ENCODE results near the gene SLC25A13.

The SLC25A13 gene

DNA sequence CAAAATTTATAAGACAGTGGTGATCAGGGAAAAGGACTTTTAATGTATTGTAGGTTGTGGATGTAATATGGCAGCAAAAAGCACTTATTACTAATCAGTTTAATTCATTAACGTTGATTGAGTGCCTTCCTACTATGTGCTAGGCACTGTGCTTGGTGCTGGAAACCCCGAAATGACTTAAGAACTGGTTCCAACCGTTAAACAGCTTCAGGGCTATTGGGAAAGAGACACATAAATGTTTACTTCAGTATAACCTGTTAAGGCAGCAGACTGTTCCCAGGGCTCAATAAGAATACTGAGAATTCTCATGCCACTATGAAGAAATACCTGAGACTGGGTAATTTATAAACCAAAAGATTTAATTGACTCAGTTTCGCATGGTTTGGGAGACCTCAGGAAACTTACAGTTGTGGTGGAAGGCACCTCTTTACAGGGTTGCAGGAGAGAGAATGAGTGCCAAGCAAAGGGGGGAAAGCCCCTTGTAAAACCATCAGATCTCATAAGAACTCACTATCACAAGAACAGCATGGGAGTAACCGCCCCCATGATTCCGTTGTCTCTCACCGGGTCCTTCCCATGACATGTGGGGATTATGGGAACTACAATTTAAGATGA lies 1.1 kb upstream of the SLC25A13 start:
- in situ Hi-C loops (cut with HindIII; ENCODE audit: low sequenced_read_pairs), result no loop called here

DNA sequence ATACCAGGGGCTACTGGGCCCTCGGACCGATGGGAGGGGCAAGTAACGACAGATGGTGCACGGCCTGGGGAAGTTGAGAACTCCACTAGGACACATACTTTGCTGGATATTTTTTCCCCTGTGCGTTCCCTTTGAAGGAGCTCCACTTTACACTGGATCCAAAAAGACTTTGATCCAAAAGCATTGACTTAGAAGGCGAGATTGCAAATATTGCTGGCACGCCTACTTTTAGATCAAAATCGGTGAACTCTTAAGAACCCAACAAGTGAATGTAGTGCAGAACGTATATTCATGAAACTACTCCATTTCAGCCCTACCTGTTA lies 436 bp upstream of the SLC25A13 start:
- in situ Hi-C loops (cut with HindIII; ENCODE audit: low sequenced_read_pairs), result no loop called here

DNA sequence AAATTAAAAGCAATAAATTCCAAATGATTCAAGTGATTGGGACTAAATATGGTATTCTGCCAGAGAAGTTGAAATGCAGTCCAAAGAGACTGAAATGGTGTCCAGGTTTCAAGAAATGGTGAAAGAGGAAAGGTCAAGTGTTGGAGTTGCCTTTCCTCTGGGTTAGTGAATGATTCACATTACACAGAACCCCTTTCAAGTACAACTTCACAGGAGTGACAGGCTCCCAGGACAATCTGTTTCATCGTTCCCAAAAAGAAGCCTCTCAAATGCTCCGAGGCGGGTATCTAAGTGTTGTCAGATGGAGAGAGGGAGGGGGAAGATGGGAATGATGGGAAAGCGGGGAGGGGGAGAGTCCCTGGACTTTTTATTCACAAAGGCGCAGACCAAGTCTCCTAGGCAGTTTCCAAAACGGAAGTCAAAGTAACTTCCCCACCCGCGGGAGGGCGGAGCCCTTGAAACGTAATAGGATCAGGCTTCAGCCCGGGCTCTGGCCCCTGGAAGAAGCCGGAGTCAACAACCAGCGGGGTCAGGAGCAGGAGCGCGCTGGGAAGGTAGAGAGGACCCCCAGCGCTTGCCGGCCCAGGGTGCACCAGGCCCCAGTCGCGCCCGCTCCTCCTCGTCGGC lies 754 bp downstream of the SLC25A13 start:
- in situ Hi-C loops (cut with HindIII; ENCODE audit: low sequenced_read_pairs), result no loop called here

DNA sequence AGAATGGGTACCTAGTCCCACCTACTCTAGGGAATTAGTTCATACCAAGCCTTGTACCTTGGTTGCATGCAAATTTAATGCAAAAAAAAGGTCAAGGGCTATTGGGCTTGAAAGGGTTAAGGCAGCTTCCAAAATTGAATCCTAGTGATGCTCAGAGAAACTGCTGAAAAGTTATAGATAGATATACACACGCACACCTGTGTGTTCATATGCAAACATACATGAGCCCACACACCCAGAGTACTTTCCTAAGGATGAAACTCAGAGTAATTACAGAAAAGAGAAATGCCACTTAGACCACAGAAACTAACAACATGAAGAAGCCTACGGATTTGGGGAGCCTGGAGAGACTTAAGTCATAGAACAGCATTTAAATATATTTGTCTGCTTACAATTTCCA lies 1.5 kb downstream of the SLC25A13 start:
- in situ Hi-C loops (cut with HindIII; ENCODE audit: low sequenced_read_pairs), result no loop called here

DNA sequence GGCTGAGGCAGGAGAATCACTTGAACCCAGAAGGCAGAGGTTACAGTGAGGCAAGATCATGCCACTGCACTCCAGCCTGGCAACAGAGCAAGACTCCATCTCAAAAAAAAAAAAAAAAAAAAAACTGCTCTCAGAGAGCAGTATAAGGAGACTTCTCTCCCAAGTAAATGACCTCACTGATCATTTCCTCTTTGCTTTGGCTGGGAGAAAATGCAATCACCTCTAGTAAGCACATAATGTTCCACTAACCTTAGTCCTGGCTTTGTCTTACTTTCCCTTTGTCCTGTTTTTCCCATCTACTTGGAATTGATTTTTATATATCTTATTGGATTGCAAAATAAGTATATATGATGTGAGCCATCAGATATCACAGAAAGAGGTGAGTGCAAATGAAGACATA lies 2.5 kb downstream of the SLC25A13 start:
- in situ Hi-C loops (cut with HindIII; ENCODE audit: low sequenced_read_pairs), result no loop called here

DNA sequence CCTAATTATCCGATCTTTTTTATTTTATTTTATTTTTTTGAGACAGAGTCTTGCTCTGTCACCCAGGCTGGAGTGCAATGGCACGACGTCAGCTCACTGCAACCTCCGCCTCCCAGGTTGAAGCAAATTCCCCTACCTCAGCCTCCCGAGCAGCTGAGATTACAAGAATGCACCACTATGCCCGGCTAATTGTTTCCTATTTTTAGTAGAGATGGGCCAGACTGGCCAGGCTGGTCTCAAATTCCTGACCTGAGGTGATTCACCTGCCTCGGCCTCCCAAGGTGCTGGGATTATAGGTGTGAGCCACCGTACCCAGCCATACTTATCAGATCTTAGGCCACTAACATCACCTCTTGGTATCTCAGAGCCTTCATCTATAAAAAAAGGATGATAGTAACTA lies 4.9 kb downstream of the SLC25A13 start:
- in situ Hi-C loops (cut with HindIII; ENCODE audit: low sequenced_read_pairs), result no loop called here

DNA sequence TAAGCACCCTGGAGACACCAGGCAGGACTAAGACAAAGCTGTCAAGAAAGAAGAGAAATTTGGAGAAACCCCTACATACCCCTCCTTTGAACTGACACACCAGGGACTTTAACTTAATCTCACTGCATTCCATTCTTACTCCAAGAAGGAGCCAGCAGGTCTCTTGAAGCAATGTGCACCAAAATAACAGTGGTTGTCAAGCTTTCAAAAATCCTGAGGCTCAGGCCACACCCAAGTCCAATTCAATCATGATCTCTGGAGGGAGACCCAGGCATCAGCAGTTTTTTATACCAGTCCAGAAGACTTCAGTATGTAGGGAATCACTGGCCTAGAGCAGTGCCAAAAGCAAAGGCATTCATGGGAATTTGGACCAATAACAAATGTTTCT lies 6.8 kb downstream of the SLC25A13 start:
- in situ Hi-C loops (cut with HindIII; ENCODE audit: low sequenced_read_pairs), result no loop called here

DNA sequence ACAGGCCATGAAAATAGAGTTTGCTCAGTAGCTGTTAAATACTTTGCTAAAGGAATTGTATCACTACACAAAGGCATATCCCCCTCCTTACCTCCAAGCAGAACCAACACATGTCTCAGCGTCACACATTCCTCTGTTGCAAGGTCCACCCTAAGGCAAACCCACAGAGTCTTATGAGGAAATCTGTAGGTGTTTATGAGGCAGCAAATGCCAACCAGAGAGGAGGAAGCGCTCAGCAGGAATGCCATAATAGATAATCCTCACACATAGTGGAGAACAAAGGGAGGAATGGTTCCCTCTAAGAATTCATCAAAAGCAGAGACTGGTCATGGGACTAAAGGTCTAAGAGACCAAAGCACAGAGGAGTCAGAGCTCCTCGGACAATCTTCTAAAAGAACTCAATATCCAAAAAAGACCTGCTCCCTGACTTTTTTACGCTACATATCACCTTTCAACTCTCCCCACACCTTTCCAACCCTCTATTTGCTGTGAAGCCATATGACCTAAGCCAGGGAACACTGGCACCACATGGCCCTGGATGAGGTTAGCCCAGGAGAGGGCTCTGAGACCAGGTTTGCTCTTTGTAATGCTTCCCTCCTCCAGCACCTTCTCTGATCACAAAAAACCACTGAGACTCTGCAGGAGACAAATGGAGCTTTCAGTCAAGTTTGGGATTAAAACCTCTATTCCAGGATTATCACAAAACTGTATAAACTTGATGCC lies 7.3 kb downstream of the SLC25A13 start:
- in situ Hi-C loops (cut with HindIII; ENCODE audit: low sequenced_read_pairs), result loop anchor here (5.0 kb wide), 1 partner anchor 77 kb away; no protein-coding TSS in a partner anchor

DNA sequence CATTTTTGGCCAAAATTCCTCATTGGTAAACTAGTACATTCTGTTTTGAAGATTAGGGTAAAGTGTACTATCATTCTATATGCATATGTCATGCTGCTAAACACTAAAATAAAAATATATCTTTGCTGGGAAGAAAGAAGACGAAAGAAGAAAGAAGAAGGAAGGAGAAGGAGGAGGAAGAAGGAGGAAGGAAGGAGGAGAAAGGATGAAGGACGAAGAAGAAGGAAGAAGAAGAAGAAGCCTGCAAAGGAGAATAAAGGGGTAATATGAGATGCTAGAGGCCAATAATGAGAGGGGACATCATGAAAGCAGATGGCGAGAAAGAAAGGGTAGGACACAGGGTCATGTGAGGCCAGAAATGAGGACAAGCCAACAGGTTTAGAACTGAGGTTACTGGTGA lies 8.0 kb downstream of the SLC25A13 start:
- in situ Hi-C loops (cut with HindIII; ENCODE audit: low sequenced_read_pairs), result loop anchor here (5.0 kb wide), 1 partner anchor 77 kb away; no protein-coding TSS in a partner anchor

DNA sequence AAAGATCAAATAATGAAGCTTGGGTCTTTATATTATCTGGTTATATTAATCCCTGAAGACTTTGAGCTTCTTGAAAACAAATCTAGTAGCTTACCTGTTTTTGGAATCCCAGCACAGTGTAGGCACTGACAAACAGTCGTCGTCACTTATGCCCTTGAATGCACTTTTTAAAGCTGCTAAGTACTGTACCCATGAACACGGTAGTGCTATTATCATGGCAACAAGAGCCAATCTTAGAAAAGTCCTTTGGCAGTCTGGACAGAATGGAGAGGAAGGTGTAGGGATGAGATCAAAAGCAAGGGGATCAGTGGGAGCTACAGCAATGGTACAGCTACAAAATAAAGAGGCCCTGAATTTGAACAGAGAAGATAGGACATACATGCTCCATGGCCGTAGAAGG lies 9.4 kb downstream of the SLC25A13 start:
- in situ Hi-C loops (cut with HindIII; ENCODE audit: low sequenced_read_pairs), result loop anchor here (5.0 kb wide), 1 partner anchor 75 kb away; no protein-coding TSS in a partner anchor

DNA sequence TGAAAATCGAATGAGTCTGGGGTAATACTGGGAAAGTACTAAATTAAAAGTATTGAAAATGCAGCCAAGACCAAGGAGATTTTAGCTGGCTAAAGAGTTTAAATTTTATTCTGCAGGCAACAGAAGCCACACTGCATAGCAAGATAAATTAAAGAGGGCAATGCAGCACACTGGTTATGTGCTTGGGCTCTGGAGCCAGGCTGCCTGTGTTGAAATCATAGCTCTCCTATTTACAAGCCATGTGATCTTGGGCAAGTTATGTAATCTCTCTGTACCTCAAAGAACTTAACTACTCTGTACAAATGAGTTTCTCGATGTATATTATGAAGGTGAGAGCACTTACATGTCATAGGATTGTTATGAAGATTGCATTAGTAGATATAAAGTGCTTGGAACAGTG lies 9.9 kb downstream of the SLC25A13 start:
- in situ Hi-C loops (cut with HindIII; ENCODE audit: low sequenced_read_pairs), result loop anchor here (5.0 kb wide), 1 partner anchor 75 kb away; no protein-coding TSS in a partner anchor

DNA sequence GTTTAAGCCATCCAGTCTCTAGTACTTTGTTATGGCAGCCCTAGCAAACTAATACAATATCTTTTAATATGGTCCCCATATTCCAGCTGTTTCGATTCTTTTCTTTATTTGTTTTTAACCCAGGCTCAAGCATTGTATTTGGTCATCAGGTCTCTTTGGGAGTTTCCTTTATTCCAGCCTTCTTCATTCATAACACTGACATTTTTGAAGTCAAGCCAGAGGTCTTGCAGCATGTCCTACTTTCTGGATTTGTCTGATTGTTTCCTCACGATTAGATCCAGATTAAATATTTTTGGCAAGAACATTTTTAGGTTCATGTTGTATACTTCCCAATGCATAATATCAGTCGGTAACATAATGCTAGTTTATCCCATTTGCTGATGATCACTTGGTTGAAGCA lies 11.8 kb downstream of the SLC25A13 start:
- in situ Hi-C loops (cut with HindIII; ENCODE audit: low sequenced_read_pairs), result loop anchor here (5.0 kb wide), 1 partner anchor 73 kb away; no protein-coding TSS in a partner anchor

DNA sequence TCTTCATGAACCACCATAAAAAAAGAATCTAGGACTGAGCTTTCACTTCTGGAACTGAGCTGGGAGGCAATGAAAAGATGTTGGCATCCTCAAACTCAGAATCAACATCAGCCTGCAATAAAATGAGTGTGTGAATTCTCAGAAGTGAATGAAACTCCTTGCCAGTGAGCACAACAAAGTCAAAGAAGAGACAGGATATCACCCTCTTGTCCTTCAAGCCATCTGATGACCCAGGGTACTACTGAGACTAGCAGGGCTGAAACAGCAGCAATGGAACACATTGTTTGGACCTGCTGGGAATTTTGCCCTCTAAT lies 13.0 kb downstream of the SLC25A13 start:
- in situ Hi-C loops (cut with HindIII; ENCODE audit: low sequenced_read_pairs), result no loop called here

DNA sequence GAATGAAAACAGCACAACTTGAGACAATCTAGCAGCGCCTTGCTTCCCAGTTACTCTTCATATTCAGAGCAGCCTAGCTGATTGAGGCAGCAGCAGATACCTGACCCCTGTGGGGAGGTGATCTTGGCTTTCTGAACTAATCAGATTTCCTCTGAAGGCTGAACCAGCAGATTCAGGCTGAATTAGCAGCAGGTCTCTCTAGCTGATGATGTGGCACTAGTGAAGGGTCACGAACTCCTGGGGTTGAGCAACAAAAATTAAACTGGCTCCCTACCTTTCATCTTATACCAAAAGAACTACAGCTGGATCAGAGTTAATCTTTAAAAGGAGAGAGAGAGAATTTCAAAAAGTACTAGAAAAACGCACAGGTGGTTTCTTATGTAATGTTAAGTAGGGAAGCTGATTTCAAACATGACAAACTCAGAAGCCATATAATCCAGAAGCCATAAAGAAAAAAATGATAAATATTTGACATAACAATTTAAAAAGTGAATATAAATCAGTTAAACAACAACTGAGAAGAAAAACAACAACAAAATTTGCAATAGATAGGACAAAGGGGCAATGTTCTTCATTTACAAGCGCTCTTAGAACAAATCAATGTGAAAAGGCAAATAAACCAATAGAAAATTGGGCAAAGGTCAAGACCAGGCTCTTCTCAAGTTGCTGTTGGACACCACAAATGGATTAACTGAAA lies 13.5 kb downstream of the SLC25A13 start:
- in situ Hi-C loops (cut with HindIII; ENCODE audit: low sequenced_read_pairs), result no loop called here

DNA sequence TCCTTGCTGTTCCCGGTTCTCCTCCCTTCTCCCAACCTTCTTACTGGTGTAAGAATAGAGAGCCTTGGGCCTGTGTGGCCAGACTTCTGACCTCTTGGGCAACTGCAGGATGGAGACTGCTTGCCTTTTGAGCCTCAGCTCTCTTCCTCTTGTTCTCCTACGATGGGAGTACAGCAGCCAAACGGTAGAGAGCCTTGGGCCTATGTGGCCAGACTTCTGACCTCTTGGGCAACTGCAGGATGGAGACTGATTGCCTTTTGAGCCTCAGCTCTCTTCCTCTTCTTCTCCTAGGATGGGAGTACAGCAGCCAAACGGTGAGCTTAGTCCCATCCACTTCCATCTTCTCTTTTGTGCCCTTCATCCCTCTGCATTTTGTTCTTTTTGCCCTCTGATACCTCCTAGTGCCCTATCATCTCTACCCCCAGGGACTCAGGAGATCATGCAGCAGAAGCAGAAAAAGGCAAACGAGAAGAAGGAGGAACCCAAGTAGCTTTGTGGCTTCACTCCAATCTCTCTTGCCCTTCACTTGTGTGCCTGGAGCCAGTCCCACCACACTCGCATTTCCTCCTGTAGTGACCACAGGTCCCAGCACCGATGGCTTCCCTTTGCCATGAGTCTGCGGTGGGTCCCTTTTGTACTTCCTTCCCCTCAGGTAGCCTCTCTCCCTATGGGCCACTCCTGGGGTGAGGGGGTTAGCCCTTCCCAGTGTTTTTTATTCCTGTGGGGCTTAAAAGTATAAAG lies 15.3 kb downstream of the SLC25A13 start:
- in situ Hi-C loops (cut with HindIII; ENCODE audit: low sequenced_read_pairs), result no loop called here

DNA sequence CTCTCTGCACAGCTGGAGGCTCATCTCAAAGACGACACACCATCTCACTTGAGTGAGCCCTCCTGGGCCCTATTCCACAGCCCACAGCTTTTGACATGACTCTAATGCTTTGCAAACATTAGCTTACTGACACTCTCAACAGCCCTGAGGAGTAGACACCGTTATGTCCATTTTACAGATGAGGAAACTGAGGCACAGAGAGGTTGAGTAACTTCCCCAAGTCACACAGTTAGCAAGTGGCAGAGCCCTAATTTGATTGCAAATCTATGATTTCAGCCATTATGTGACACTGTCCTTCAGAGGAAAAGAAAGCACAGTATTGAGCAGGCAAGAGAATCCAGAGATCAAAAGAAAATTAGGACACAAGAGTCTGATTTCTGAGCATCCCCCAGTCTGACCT lies 16.0 kb downstream of the SLC25A13 start:
- in situ Hi-C loops (cut with HindIII; ENCODE audit: low sequenced_read_pairs), result no loop called here

DNA sequence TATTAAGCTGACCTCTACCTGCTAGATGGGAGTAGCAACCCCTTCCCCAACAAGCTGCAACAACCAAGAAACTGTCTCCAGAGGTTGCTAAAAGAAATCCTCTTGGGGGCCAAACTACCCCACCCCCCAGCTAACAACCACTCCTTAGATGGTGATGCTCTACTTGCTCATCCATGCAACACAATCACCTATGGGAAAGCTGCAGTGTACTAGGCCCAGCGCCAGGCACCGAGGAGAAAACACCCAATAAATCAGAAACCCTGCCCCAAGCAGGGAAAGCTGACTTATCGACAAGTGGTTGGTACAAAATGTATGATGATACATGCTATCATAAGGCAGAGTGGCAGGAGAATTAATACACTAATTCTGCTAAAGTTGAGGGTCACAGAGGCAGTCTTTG lies 17.3 kb downstream of the SLC25A13 start:
- in situ Hi-C loops (cut with HindIII; ENCODE audit: low sequenced_read_pairs), result no loop called here

DNA sequence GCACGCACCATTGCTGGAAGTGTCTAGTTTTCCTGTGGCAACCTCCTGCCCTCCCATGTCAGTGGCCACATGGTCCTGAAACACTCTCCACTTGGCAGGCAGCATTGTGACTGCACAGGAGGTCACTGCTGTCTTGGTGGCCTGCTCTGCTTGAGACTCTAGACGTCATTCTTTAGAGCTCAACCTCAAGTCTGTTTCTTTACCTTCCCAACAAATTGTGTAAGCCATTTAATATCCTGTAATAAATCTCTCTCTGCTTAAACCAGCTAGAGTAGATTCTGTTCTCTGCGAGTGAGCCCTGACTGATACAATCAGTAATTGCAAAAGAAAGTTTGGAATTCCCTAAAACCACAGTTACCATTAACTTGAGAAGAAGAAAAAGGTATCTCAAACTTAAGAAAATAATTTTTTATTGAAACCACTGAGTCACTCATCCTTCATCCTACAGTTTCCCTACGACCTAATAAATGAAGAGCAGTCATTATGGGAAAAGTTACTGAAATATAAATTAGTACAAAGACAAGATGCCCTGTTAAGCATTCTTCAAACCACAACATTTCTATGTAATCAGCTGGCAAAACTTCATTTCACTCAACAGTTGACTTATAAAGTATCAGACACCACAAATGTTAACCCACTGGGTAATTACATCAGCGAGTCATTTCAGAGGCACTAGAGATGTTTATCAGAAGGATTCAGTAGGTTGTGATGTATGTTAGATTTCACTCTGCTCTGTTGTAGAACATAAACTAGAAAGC lies 18.0 kb downstream of the SLC25A13 start:
- in situ Hi-C loops (cut with HindIII; ENCODE audit: low sequenced_read_pairs), result no loop called here

DNA sequence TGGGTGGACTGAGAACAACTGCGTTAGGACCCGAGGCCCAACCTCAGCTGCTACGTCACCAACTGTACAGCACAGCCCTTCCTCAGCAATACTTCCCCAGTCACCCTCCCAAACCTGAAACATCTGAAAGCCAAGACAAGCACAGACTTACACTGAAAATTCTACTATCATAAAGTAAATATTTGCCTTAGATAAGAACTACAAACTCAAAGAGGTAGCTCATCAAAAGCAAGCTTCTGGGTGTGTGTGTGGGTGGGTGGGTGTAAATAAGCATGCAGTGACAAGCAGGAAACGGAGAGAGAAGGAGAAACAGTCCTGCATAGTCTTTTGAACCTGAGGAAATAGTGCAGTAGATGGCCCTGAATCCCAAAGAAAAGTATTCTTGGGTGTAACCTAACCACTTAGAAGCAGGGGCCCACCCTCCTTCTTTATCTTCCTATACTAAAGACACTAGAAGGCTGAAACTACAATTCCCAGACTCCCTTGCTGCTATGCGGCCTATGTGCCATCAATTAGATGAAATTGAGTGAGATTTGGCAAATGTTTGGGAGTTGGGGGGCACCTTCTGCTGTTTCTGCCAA lies 18.7 kb downstream of the SLC25A13 start:
- in situ Hi-C loops (cut with HindIII; ENCODE audit: low sequenced_read_pairs), result no loop called here

DNA sequence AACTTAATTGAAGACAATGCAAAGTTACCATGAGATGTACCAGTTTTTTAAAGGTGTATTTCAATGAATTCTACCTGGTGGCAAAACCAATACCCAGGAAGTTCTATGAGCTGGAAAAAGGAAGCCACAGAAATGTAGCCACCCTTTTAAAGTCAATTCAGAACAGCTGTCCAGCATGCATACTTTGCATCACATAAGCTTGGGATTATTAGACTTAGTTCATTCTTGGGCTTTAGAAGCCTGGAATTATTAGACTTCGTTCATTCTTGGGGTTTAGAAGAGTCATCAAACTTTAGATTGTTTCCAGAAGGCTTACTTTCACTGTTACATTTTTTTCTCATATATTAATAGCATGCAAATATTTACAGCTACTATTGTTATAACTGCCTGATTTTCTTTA lies 20.9 kb downstream of the SLC25A13 start:
- in situ Hi-C loops (cut with HindIII; ENCODE audit: low sequenced_read_pairs), result no loop called here
